Smooth muscle cell (in vitro differentiated cells): ENCODE data around the gene DNAJC3. TPM values are rescaled to one million over a fixed set of nuclear protein-coding genes. Genes with fewer than 3 reads are reported as not detected.

Source experiments
- DNase-seq: peaks from one replicate; lab custom pipeline; 2025; ENCODE audit not compliant: unreplicated experiment; lab: John Stamatoyannopoulos, UW
- H2AFZ ChIP-seq: fragments of 200-600 bp; sonication (generic); 2 replicates; pipeline ENCODE4 v1.6.0; 2016; ENCODE audit warnings: antibody characterized with exemption, low read depth, mild to moderate bottlenecking
- H3F3A ChIP-seq: fragments of 200-600 bp; sonication (generic); 2 replicates; pipeline ENCODE4 v1.6.0; 2017; ENCODE audit warnings: antibody characterized with exemption, low read depth
- H3K27ac ChIP-seq: fragments of 200-600 bp; sonication (generic); 2 replicates; pipeline ENCODE4 v1.5.1; 2016; ENCODE audit warnings: low read depth, mild to moderate bottlenecking
- H3K27me3 ChIP-seq: fragments of 200-600 bp; sonication (generic); 2 replicates; pipeline ENCODE4 v1.6.1; 2016; ENCODE audit warnings: low read depth, mild to moderate bottlenecking
- H3K36me3 ChIP-seq: fragments of 200-600 bp; sonication (generic); 2 replicates; pipeline ENCODE4 v1.5.1; 2016; ENCODE audit warnings: low read depth
- H3K4me1 ChIP-seq: fragments of 200-600 bp; sonication (generic); 2 replicates; pipeline ENCODE4 v1.5.1; 2016; ENCODE audit warnings: low read depth
- H3K4me2 ChIP-seq: fragments of 200-600 bp; sonication (generic); 2 replicates; pipeline ENCODE4 v1.6.0; 2016; ENCODE audit warnings: mild to moderate bottlenecking
- H3K4me3 ChIP-seq: fragments of 200-600 bp; sonication (generic); 2 replicates; pipeline ENCODE4 v1.5.1; 2016; ENCODE audit warnings: mild to moderate bottlenecking
- H3K79me2 ChIP-seq: fragments of 200-600 bp; sonication (generic); 2 replicates; pipeline ENCODE4 v1.6.0; 2016; ENCODE audit warnings: low read depth, mild to moderate bottlenecking
- H3K9ac ChIP-seq: fragments of 200-600 bp; sonication (generic); 2 replicates; pipeline ENCODE4 v1.6.0; 2016; ENCODE audit warnings: low read depth
- H3K9me3 ChIP-seq: fragments of 200-600 bp; sonication (generic); replicated peaks from 2 replicates; pipeline ENCODE4 v1.5.1; 2016; ENCODE audit warnings: low read depth
- H4K20me1 ChIP-seq: fragments of 200-600 bp; sonication (generic); 2 replicates; pipeline ENCODE4 v1.6.0; 2016; ENCODE audit warnings: low read depth
- CTCF ChIP-seq: fragments of 200-600 bp; sonication (generic); IDR thresholded peaks from 2 replicates; pipeline ENCODE4 v1.5.1; 2017; ENCODE audit warnings: borderline replicate concordance, mild to moderate bottlenecking, antibody characterized with exemption; ENCODE audit not compliant: insufficient read depth, poor library complexity, severe bottlenecking
- WGBS: methylation state at CpG from one replicate; pipeline ENCODE4 v1.1.7; 2016; ENCODE audit warnings: low lambda C conversion rate; 5-methylcytosine and 5-hydroxymethylcytosine counted together
- polyA plus RNA-seq: library from polyadenylated mRNA; unstranded; fragments of >200 nt; fragmentation: Nextera tagmentation; extraction: Ambion mirVana; gene quantifications from 2 replicates; pipeline ENCODE4 v1.2.1, GENCODE V29; 2016
- total RNA-seq: library from RNA; depleted of rRNA; stranded (reverse); fragments of >200 nt; gene quantifications from 2 replicates; pipeline ENCODE4 v1.2.3, GENCODE V29; 2014

DNAJC3 gene
- total and polyA plus RNA-seq, 2 experiments from 2014 or later, result 15.7 to 47.8 TPM

- Histone ChIP-seq H3K9ac (no peak overlapping the region), H2AFZ (no peak overlapping the region), H3K79me2 (peaks cover 48% of the 10 kb centered on the region), H4K20me1 (peaks cover 3% of the 10 kb centered on the region), H3K27ac (no peak overlapping the region), H3K4me2 (no peak overlapping the region), H3K36me3 (no peaks in the 10 kb centered on the region), H3K4me1 (no peaks in the 10 kb centered on the region), H3K4me3 (no peak overlapping the region), H3K27me3 (no peaks in the 10 kb centered on the region), H3K9me3 (no peaks in the 10 kb centered on the region), H3F3A (peaks cover 4% of the 10 kb centered on the region)
- TF ChIP-seq CTCF, result no peak
- 98% methylated on average over 9 of the region's 9 CpGs for WGBS
- DNase-seq, result no peak
These were observed 30.8 kb downstream of the DNAJC3 start for GRCh38 chr13:95707442-95708390.

GRCh38 chr13:95708391-95708774 is 31.4 kb downstream of the DNAJC3 start:
- Histone ChIP-seq H3K36me3 (no peaks in the 10 kb centered on the region), H3K4me1 (no peaks in the 10 kb centered on the region), H3K27me3 (no peaks in the 10 kb centered on the region), H2AFZ (no peak overlapping the region), H3K4me2 (no peak overlapping the region), H3F3A (peaks cover under 1% of the 10 kb centered on the region), H3K27ac (no peak overlapping the region), H4K20me1 (peaks cover 3% of the 10 kb centered on the region), H3K4me3 (no peak overlapping the region), H3K9ac (no peak overlapping the region), H3K79me2 (peaks cover 43% of the 10 kb centered on the region), H3K9me3 (no peaks in the 10 kb centered on the region)
- DNase-seq, result no peak
- TF ChIP-seq CTCF, result no peak
- WGBS, result 94% methylated on average over 5 of the region's 5 CpGs

- Histone ChIP-seq H3K4me2 (no peak overlapping the region), H3K27me3 (no peaks in the 10 kb centered on the region), H2AFZ (no peak overlapping the region), H3K4me1 (no peaks in the 10 kb centered on the region), H3K36me3 (no peaks in the 10 kb centered on the region), H3K27ac (no peak overlapping the region), H3F3A (no peaks in the 10 kb centered on the region), H4K20me1 (peaks cover 7% of the 10 kb centered on the region), H3K9me3 (no peaks in the 10 kb centered on the region), H3K4me3 (no peak overlapping the region), H3K9ac (no peak overlapping the region), H3K79me2 (peaks cover 38% of the 10 kb centered on the region)
- TF ChIP-seq CTCF, result no peak
- no peak for DNase-seq
- 95% methylated on average over 4 of the region's 4 CpGs for WGBS
These were observed 32.0 kb downstream of the DNAJC3 start for GRCh38 chr13:95708811-95709500.
